ENCODE data around the gene ETNPPL.

DNA sequence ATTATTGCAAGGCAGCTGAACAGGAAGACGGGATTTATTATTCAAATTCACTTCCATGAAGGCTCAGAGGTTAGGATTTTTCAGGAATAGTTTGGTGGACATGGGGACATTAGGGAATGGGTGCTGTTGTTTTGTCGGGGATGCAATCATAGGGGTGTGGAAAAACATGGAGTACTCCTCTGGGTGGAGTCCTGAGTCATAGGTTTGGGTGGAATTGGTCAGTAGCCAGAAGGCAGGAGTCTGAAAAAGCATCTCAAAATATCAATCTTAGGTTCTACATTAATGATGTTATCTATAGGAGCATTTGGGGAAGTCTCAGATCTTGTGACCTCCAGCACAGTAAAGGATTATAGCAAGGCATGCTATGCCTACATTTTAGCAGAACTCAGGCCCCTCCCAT lies 14.5 kb upstream of the ETNPPL start:
- TF ChIP-seq, protein P1, sequence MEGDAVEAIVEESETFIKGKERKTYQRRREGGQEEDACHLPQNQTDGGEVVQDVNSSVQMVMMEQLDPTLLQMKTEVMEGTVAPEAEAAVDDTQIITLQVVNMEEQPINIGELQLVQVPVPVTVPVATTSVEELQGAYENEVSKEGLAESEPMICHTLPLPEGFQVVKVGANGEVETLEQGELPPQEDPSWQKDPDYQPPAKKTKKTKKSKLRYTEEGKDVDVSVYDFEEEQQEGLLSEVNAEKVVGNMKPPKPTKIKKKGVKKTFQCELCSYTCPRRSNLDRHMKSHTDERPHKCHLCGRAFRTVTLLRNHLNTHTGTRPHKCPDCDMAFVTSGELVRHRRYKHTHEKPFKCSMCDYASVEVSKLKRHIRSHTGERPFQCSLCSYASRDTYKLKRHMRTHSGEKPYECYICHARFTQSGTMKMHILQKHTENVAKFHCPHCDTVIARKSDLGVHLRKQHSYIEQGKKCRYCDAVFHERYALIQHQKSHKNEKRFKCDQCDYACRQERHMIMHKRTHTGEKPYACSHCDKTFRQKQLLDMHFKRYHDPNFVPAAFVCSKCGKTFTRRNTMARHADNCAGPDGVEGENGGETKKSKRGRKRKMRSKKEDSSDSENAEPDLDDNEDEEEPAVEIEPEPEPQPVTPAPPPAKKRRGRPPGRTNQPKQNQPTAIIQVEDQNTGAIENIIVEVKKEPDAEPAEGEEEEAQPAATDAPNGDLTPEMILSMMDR (IDR thresholded peaks at IDR 0.05; ENCODE audit: borderline replicate concordance, extremely low read depth, low read length, poor library complexity, severe bottlenecking) = no peak
- no peak for TF ChIP-seq EZH2 (IDR thresholded peaks at IDR 0.05; ENCODE audit: borderline replicate concordance, low read depth, low read length, severe bottlenecking)

Measured in DND-41 (cell line).